PC-3 (cell line): Measurements from ENCODE around the gene EXOG. TPM values are rescaled to one million over a fixed set of nuclear protein-coding genes. Genes with fewer than 3 reads are reported as not detected.

Source experiments
- ATAC-seq: fragments of 200-7000 bp; cut with Tn5 transposase; 2 replicates; pipeline ENCODE4 v1.9.1; 2020; ENCODE audit warnings: mild to moderate bottlenecking, moderate library complexity
- BruUV-seq: library from RNA; stranded (reverse); fragments of 400-500 nt; replicated peaks from 2 replicates; lab custom pipeline; 2021; lab: Mats Ljungman, UMichigan
- CTCF ChIA-PET: fragments of 300-600 bp; sonication (Branson Sonifier 250); formaldehyde crosslinking; loops from one replicate; lab custom pipeline; 2022; ENCODE audit warnings: antibody characterized with exemption; lab: Charles Lee
- POLR2A ChIA-PET: fragments of 300-600 bp; sonication (Branson Sonifier 250); formaldehyde crosslinking; loops from one replicate; lab custom pipeline; 2022; ENCODE audit warnings: antibody characterized with exemption; ENCODE audit not compliant: unreplicated experiment; lab: Charles Lee
- DNase-seq: peaks from one replicate; pipeline ENCODE4 v3.0.0-alpha.2; 2015
- H2AFZ ChIP-seq: fragments of 300-600 bp; sonication (generic); 2 replicates; pipeline ENCODE4 v1.6.0; 2016; ENCODE audit warnings: antibody characterized with exemption, low read length
- H3F3A ChIP-seq: fragments of 300-600 bp; sonication (generic); one replicate; pipeline ENCODE4 v1.6.0; 2017; ENCODE audit warnings: antibody characterized with exemption, low read length, control low read depth, mild to moderate bottlenecking; ENCODE audit not compliant: unreplicated experiment
- H3K27ac ChIP-seq: fragments of 300-600 bp; sonication (generic); 2 replicates; pipeline ENCODE4 v1.5.1; 2016; ENCODE audit warnings: mild to moderate bottlenecking, low read length
- H3K27me3 ChIP-seq: fragments of 300-600 bp; sonication (generic); 2 replicates; pipeline ENCODE4 v1.6.1; 2016; ENCODE audit warnings: low read length, mixed read lengths
- H3K36me3 ChIP-seq: fragments of 300-600 bp; sonication (generic); 2 replicates; pipeline ENCODE4 v1.6.1; 2016; ENCODE audit warnings: low read depth, mixed run types, low read length, mixed read lengths
- H3K4me1 ChIP-seq: fragments of 300-600 bp; sonication (generic); 2 replicates; pipeline ENCODE4 v1.5.1; 2016; ENCODE audit warnings: low read length; ENCODE audit not compliant: insufficient read depth
- H3K4me2 ChIP-seq: fragments of 300-600 bp; sonication (generic); 2 replicates; pipeline ENCODE4 v1.6.0; 2016; ENCODE audit warnings: low read length
- H3K4me3 ChIP-seq: fragments of 300-600 bp; sonication (generic); 2 replicates; pipeline ENCODE4 v1.5.1; 2016; ENCODE audit warnings: mild to moderate bottlenecking, low read length, mixed read lengths
- H3K79me2 ChIP-seq: fragments of 300-600 bp; sonication (generic); 2 replicates; pipeline ENCODE4 v1.6.1; 2017; ENCODE audit warnings: low read length, mixed read lengths
- H3K9ac ChIP-seq: fragments of 300-600 bp; sonication (generic); 2 replicates; pipeline ENCODE4 v1.6.0; 2016; ENCODE audit warnings: mild to moderate bottlenecking, low read length
- H3K9me2 ChIP-seq: fragments of 300-600 bp; sonication (generic); replicated peaks from 2 replicates; pipeline ENCODE4 v1.6.1; 2016; ENCODE audit warnings: mixed run types, low read length, mixed read lengths
- H3K9me3 ChIP-seq: fragments of 300-600 bp; sonication (generic); 2 replicates; pipeline ENCODE4 v1.6.1; 2016; ENCODE audit warnings: low read length, mixed read lengths
- H4K20me1 ChIP-seq: fragments of 300-600 bp; sonication (generic); 2 replicates; pipeline ENCODE4 v1.6.1; 2016; ENCODE audit warnings: low read length, mixed read lengths
- EZH2 ChIP-seq: fragments of 300-600 bp; sonication (generic); IDR thresholded peaks from one replicate; pipeline ENCODE4 v1.6.1; 2017; ENCODE audit warnings: antibody characterized with exemption, mild to moderate bottlenecking, low read length; ENCODE audit not compliant: unreplicated experiment
- EZH2phosphoT487 ChIP-seq: fragments of 300-600 bp; sonication (generic); IDR thresholded peaks from 2 replicates; pipeline ENCODE4 v1.6.1; 2018; ENCODE audit warnings: mild to moderate bottlenecking, antibody characterized with exemption, low read length, borderline replicate concordance
- intact Hi-C: fragments of 100-400 bp; cut with micrococcal nuclease; formaldehyde crosslinking; loops from 2 replicates; pipeline ENCODE4 v1.9.0; 2023
- total RNA-seq: library from RNA; depleted of rRNA; stranded (reverse); fragments of >200 nt; gene quantifications from 2 replicates; pipeline ENCODE4 v1.2.3, GENCODE V29; 2014
- TF ChIP-seq, protein P1 (sequence below): fragments of 300-600 bp; sonication (generic); conservative IDR thresholded peaks from 2 replicates; pipeline ENCODE4 v1.5.1; 2017; ENCODE audit warnings: antibody characterized with exemption, low read depth, mild to moderate bottlenecking, low read length

EXOG gene
- total RNA-seq, 1 experiment from 2014 or later: 10.0 TPM

DNA sequence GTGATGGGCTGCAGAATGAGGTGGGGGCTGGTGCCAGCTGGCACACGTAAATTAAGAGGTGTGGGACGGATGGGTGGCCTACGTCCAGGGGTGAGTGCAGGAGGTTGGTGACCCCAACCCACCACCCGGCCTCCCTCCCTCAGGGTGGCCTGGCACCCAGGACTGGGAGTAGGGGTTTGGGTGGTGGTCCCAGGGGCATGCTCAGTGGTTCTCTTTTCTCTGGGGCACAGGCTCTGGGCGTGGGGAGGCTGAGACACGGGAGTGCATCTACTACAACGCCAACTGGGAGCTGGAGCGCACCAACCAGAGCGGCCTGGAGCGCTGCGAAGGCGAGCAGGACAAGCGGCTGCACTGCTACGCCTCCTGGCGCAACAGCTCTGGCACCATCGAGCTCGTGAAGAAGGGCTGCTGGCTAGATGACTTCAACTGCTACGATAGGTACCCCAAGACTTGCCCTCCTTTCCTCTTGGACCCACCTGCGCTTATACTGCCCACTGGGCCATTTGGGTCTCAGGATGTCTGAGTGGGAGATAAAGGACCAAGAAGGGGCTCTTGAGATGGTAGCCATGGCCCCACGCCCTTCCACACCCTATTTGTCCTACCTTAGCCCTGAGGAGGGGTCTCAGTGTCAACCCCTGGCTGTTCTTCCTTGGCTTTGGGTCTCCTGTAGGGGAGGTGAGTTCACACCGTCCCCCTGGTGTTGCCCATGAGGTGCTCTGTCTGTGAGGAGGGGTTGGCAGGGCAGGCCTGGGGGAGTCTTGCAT lies 18.9 kb upstream of the EXOG start:
- ChIA-PET CTCF (no interaction called here), POLR2A (interaction anchor here (0.6 kb wide), 1 partner anchor 11 kb away, joined by 3 read pairs; no protein-coding TSS in a partner anchor)
- no peaks in the 10 kb centered on the region for H4K20me1 ChIP-seq
- H3K79me2 ChIP-seq: no peaks in the 10 kb centered on the region
- no peaks in the 10 kb centered on the region for H3K4me1 ChIP-seq
- H3K27me3 ChIP-seq: no peaks in the 10 kb centered on the region
- H3K9me2 ChIP-seq: no peaks in the 10 kb centered on the region
- intact Hi-C loops: no loop called here
- H3K36me3 ChIP-seq: no peaks in the 10 kb centered on the region
- no peak overlapping the region for H3K9ac ChIP-seq
- DNase-seq (no peak), ATAC-seq (no peak)
- no peak overlapping the region for H3K4me2 ChIP-seq
- H3K4me3 ChIP-seq: no peak overlapping the region
- H3K9me3 ChIP-seq: no peaks in the 10 kb centered on the region
- H3F3A ChIP-seq: no peaks in the 10 kb centered on the region
- no TSS peak for BruUV-seq
- no peak overlapping the region for H3K27ac ChIP-seq
- TF ChIP-seq EZH2: no peak
- no peak for TF ChIP-seq EZH2phosphoT487
- TF ChIP-seq, protein P1, sequence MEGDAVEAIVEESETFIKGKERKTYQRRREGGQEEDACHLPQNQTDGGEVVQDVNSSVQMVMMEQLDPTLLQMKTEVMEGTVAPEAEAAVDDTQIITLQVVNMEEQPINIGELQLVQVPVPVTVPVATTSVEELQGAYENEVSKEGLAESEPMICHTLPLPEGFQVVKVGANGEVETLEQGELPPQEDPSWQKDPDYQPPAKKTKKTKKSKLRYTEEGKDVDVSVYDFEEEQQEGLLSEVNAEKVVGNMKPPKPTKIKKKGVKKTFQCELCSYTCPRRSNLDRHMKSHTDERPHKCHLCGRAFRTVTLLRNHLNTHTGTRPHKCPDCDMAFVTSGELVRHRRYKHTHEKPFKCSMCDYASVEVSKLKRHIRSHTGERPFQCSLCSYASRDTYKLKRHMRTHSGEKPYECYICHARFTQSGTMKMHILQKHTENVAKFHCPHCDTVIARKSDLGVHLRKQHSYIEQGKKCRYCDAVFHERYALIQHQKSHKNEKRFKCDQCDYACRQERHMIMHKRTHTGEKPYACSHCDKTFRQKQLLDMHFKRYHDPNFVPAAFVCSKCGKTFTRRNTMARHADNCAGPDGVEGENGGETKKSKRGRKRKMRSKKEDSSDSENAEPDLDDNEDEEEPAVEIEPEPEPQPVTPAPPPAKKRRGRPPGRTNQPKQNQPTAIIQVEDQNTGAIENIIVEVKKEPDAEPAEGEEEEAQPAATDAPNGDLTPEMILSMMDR: no peak
- H2AFZ ChIP-seq: no peak overlapping the region

DNA sequence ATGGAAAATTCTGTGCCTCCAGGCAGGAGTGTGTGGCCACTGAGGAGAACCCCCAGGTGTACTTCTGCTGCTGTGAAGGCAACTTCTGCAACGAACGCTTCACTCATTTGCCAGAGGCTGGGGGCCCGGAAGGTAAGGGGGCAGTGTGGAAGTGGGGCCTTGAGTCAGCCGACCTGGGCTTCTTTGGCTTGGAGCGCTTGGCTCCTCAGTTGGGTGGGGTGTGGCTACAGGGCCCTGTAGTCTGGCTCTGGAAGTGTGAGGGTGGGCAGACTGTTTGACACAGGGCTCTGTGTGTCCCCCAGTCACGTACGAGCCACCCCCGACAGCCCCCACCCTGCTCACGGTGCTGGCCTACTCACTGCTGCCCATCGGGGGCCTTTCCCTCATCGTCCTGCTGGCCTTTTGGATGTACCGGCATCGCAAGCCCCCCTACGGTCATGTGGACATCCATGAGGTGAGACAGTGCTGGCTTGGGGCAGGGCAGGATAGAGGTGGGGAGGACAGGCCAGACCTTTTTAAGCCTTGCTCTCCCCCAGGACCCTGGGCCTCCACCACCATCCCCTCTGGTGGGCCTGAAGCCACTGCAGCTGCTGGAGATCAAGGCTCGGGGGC lies 18.2 kb upstream of the EXOG start:
- no peak for TF ChIP-seq EZH2
- TF ChIP-seq, protein P1: no peak
- no peak for TF ChIP-seq EZH2phosphoT487
- CTCF ChIA-PET: no interaction called here
- Histone ChIP-seq H3K4me3 (no peak overlapping the region), H3K4me2 (no peak overlapping the region), H3K9me3 (no peaks in the 10 kb centered on the region), H3K27ac (no peak overlapping the region), H3K79me2 (no peaks in the 10 kb centered on the region), H3K9ac (no peak overlapping the region), H2AFZ (no peak overlapping the region), H4K20me1 (no peaks in the 10 kb centered on the region), H3K4me1 (no peaks in the 10 kb centered on the region), H3F3A (no peaks in the 10 kb centered on the region), H3K9me2 (no peaks in the 10 kb centered on the region), H3K36me3 (no peaks in the 10 kb centered on the region), H3K27me3 (no peaks in the 10 kb centered on the region)
- no peak for ATAC-seq
- POLR2A ChIA-PET: no interaction called here
- DNase-seq: no peak
- intact Hi-C loops: loop anchor here (2.0 kb wide), 1 partner anchor 131 kb away; the partner anchor contains the start of gene XYLB
- BruUV-seq: no TSS peak

DNA sequence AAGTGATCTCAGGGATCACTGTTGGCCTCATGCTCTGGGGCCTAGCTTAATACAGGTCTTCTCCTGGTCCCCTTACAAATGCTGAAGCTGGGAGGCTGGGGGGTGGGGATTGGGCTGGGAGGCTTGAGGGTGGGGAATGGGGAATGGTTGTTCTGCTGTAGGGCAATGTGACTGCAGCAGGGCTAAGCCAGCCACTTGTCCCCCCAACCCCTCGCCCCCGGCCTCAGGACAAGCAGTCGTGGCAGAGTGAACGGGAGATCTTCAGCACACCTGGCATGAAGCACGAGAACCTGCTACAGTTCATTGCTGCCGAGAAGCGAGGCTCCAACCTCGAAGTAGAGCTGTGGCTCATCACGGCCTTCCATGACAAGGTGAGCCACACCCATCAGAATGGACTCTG lies 17.2 kb upstream of the EXOG start:
- no peak for ATAC-seq
- intact Hi-C loops: loop anchor here (1.0 to 2.0 kb wide), 2 partner anchors 132 to 232 kb away; partner anchors contain the start of gene XYLB

More for the DNA sequence above, 17.2 kb upstream of the EXOG start:
- ChIA-PET POLR2A (no interaction called here), CTCF (no interaction called here)
- Histone ChIP-seq H3K9me2 (no peaks in the 10 kb centered on the region), H3K36me3 (no peaks in the 10 kb centered on the region), H3K4me3 (no peak overlapping the region), H3K4me1 (no peaks in the 10 kb centered on the region), H3K27ac (no peak overlapping the region), H4K20me1 (no peaks in the 10 kb centered on the region), H3K9ac (no peak overlapping the region), H3K4me2 (no peak overlapping the region), H3K27me3 (no peaks in the 10 kb centered on the region), H3K9me3 (no peaks in the 10 kb centered on the region), H3K79me2 (no peaks in the 10 kb centered on the region), H2AFZ (no peak overlapping the region), H3F3A (no peaks in the 10 kb centered on the region)
- no peak for DNase-seq
- no TSS peak for BruUV-seq
- TF ChIP-seq EZH2phosphoT487 (no peak), EZH2 (no peak)
- TF ChIP-seq, protein P1: no peak
